Fibroblast of mammary gland (primary cell): ENCODE measurements around the gene LRRC28.

Experiments used
- DNase-seq: peaks from one replicate; pipeline ENCODE4 v3.0.0-alpha.2; 2010; ENCODE audit warnings: low read depth
- H3K4me3 ChIP-seq: 2 replicates; pipeline ENCODE4 v1.5.1; 2011; ENCODE audit warnings: low read depth, mild to moderate bottlenecking, low read length, moderate library complexity; ENCODE audit not compliant: control insufficient read depth
- CTCF ChIP-seq: conservative IDR thresholded peaks from 2 replicates; pipeline ENCODE4 v1.5.1; 2011; ENCODE audit warnings: low read depth, low read length, inconsistent platforms; ENCODE audit not compliant: control insufficient read depth, insufficient read depth

The LRRC28 gene

GRCh38 chr15:99348412-99348811, 97.1 kb downstream of the LRRC28 start:
- no peak overlapping the region for H3K4me3 ChIP-seq
- TF ChIP-seq CTCF, result no peak
- no peak for DNase-seq

DNA sequence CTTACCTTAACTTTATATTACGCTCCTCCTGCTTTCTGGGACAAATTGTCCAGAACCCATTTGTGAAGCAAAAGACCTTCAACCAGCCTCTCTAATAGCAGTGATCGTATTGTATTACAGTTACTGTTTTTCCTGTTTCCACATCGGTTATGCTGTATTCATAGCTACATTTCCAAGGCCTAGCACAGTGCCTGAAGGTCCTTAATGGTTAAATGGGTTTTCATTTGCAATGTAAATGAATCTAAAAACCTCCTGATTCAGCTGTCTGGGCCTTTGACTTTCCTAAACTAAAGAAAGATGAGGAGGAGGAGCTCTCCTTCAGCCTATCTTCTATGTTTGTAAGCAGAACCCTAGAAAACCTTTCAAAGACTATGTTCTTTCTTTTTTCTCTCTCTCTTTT, 99.1 kb downstream of the LRRC28 start:
- no peak for DNase-seq
- no peak for TF ChIP-seq CTCF
- no peak overlapping the region for H3K4me3 ChIP-seq

- no peak for TF ChIP-seq CTCF
Observed at GRCh38 chr15:99359769-99360168, 108.5 kb downstream of the LRRC28 start.

DNA sequence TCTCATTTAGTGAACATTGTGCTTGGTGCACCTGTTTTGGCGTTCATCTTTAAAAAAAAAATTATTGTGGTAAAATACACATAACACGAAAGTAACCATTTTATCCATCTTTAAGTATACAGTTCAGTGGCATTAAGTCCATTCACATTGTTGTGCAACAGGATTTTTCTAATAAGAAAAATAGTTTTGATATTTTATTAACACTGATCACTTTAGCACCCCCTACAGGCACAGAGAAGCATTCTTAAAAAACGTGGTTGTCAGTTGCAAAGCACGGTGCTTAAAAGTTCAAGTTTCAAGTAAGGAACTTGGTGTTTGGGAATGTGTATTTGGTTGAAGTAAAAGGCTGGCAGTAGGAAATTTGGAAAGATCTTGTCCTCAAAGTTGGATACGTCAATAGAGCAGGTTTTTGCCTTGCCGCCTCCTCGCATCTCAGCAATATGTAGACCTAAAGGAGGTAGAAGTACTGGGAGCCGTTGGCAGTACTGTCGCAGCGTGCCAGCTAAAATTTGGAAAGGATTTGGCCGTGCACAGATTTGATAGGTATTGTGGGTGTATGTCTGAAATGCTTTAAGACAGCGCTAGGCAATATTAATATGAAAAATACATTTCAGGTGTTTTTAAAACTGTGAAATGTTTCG, 110.4 kb downstream of the LRRC28 start:
- H3K4me3 ChIP-seq, result no peak overlapping the region
- DNase-seq, result peak; percentile 53
- peak; percentile 56 for TF ChIP-seq CTCF

More at GRCh38 chr15:99359769-99360168, 108.5 kb downstream of the LRRC28 start:
- H3K4me3 ChIP-seq, result no peak overlapping the region
- DNase-seq, result no peak

DNA sequence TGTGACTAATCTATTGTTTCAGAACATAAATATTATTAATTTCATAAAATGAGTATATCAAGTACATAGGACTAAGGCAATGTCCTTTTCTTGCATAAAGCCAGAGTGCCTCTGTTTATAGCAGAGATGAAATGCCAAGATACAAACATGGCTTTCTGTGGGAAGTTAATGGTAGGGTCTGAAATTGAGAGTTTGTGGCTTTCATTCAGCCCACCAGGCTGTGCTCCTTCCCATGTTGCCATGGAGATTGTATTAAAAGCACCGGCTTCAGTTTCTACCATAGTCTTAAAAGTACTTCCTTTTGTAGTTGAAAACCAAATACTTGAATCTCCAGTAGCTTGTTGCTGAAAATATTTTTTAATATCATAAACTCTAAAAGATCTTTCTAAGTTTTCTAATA, 114.0 kb downstream of the LRRC28 start:
- no peak overlapping the region for H3K4me3 ChIP-seq
- no peak for DNase-seq
- no peak for TF ChIP-seq CTCF

- TF ChIP-seq CTCF, result no peak
- no peak overlapping the region for H3K4me3 ChIP-seq
- no peak for DNase-seq
Observed at GRCh38 chr15:99366013-99366412, 114.7 kb downstream of the LRRC28 start.

GRCh38 chr15:99368743-99369142, 117.5 kb downstream of the LRRC28 start:
- no peak for DNase-seq
- no peak overlapping the region for H3K4me3 ChIP-seq
- no peak for TF ChIP-seq CTCF
